ENCODE data around the gene DIP2C. TPM values are rescaled to one million over a fixed set of nuclear protein-coding genes. Genes with fewer than 3 reads are reported as not detected.
"Not testable (repeated sequence)": the region's sequence is repeated elsewhere in the genome, so short reads cannot be mapped to it uniquely, and the experiment has no call there.

DIP2C gene
- total and polyA plus RNA-seq, 2 donors from 2014 or later: 6.2 to 22.6 TPM

GRCh38 chr10:660413-660969 is 29.0 kb downstream of the DIP2C start:
- Histone ChIP-seq H3K27me3 (ENCODE audit: control insufficient read depth, insufficient read depth, low read length) (no peaks in the 10 kb centered on the region), H3K9ac (ENCODE audit: low read length in 3 of 3) (no peak overlapping the region), H3K4me1 (ENCODE audit: control insufficient read depth in 2 of 3, insufficient read depth in 2 of 3, low read depth in 1 of 3, low read length in 3 of 3) (peaks cover 0 to 37% (median 29%) of the 10 kb centered on the region in 3 donors), H3K4me3 (ENCODE audit: low read length in 3 of 3) (no peak overlapping the region), H3K36me3 (ENCODE audit: control insufficient read depth in 2 of 3, insufficient read depth in 3 of 3, low read length in 3 of 3) (no peaks in the 10 kb centered on the region), H3K9me3 (ENCODE audit: control insufficient read depth in 2 of 3, insufficient read depth in 1 of 3, low read length in 3 of 3) (no peaks in the 10 kb centered on the region), H3K27ac (ENCODE audit: low read depth in 2 of 2, low read length in 2 of 2) (peak overlapping the region; percentile 14 to 44)
- peak in 2 of 5 donors; percentile 9 to 14 for DNase-seq
- no peak for FAIRE-seq
- no peak for TF ChIP-seq CTCF (IDR thresholded peaks at IDR 0.05; ENCODE audit: borderline replicate concordance, extremely low read depth, insufficient read depth)
- intact Hi-C loops (cut with DNase I): no loop called here

DNA sequence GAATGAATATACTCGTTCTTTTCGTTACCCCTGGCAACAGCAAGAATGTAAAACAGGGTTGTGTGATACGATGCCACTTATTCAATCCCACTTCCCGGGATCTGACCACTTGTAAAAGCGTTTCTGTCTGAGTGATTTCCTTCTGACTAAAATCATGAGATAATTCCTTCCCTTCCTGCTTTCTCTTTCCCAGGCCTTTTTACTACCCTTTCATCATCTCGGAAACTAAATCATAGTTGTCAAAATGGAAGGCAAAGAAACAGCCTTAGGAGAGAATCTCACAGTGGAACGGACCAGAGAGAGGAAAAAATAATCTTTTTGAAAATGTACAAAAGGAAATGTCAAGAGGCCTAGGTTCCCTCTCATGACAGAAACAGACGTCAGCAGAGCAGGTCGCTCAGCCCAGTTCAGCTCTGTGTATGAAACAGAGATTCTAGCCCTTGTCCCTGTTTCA is 29.8 kb downstream of the DIP2C start:
- peak overlapping the region in 1 of 3 donors; percentile 57 for H3K9ac ChIP-seq (ENCODE audit: low read length in 3 of 3)
- H3K27ac ChIP-seq (ENCODE audit: low read depth in 2 of 2, low read length in 2 of 2): peak overlapping the region; percentile 5 to 44
- H3K4me3 ChIP-seq (ENCODE audit: low read length in 3 of 3): no peak overlapping the region
- FAIRE-seq (no peak), DNase-seq (peak in 1 of 5 donors; percentile 13)
- no peaks in the 10 kb centered on the region for H3K36me3 ChIP-seq (ENCODE audit: control insufficient read depth in 2 of 3, insufficient read depth in 3 of 3, low read length in 3 of 3)
- intact Hi-C loops (cut with DNase I): no loop called here
- H3K4me1 ChIP-seq (ENCODE audit: control insufficient read depth in 2 of 3, insufficient read depth in 2 of 3, low read depth in 1 of 3, low read length in 3 of 3): peaks cover 0 to 37% (median 29%) of the 10 kb centered on the region in 3 donors
- no peaks in the 10 kb centered on the region for H3K27me3 ChIP-seq (ENCODE audit: control insufficient read depth, insufficient read depth, low read length)
- no peaks in the 10 kb centered on the region for H3K9me3 ChIP-seq (ENCODE audit: control insufficient read depth in 2 of 3, insufficient read depth in 1 of 3, low read length in 3 of 3)
- no peak for TF ChIP-seq CTCF (IDR thresholded peaks at IDR 0.05; ENCODE audit: borderline replicate concordance, extremely low read depth, insufficient read depth)

- H3K4me3 ChIP-seq (ENCODE audit: low read length in 3 of 3); FAIRE-seq; H3K36me3 ChIP-seq (ENCODE audit: control insufficient read depth in 2 of 3, insufficient read depth in 3 of 3, low read length in 3 of 3); H3K27ac ChIP-seq (ENCODE audit: low read depth in 2 of 2, low read length in 2 of 2); H3K9ac ChIP-seq (ENCODE audit: low read length in 3 of 3); H3K27me3 ChIP-seq (ENCODE audit: control insufficient read depth, insufficient read depth, low read length); H3K9me3 ChIP-seq (ENCODE audit: control insufficient read depth in 2 of 3, insufficient read depth in 1 of 3, low read length in 3 of 3); intact Hi-C loops (cut with DNase I): not testable (repeated sequence)
- H3K4me1 ChIP-seq (ENCODE audit: control insufficient read depth in 2 of 3, insufficient read depth in 2 of 3, low read depth in 1 of 3, low read length in 3 of 3): peaks cover 0 to 32% (median 28%) of the 10 kb centered on the region in 3 donors
- DNase-seq: peak in 1 of 5 donors; percentile 26
Measured at GRCh38 chr10:657816-658350, 31.6 kb downstream of the DIP2C start.

DNA sequence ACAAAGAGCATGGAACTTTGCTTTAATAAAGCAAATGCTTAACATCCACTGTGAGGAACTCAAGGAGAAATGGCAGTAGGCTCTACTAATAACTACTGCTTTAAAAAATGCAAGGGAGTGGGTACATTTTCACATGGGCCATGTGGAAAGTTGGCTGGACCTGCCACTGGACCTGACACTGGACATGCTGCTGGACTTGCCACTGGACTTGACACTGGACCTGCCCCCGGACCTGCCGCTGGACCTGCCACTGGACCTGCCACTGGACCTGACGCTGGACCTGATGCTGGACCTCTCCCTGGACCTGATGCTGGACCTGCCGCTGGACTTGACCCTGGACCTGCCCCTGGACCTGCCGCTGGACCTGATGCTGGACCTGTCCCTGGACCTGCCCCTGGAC is 32.6 kb downstream of the DIP2C start:
- no peak for TF ChIP-seq CTCF (IDR thresholded peaks at IDR 0.05; ENCODE audit: borderline replicate concordance, extremely low read depth, insufficient read depth)
- intact Hi-C loops (cut with DNase I): no loop called here
- no peak for FAIRE-seq

More for the DNA sequence above, 32.6 kb downstream of the DIP2C start:
- Histone ChIP-seq H3K36me3 (ENCODE audit: control insufficient read depth in 2 of 3, insufficient read depth in 3 of 3, low read length in 3 of 3) (no peaks in the 10 kb centered on the region), H3K4me1 (ENCODE audit: control insufficient read depth in 2 of 3, insufficient read depth in 2 of 3, low read depth in 1 of 3, low read length in 3 of 3) (peaks cover 0 to 33% (median 27%) of the 10 kb centered on the region in 3 donors), H3K4me3 (ENCODE audit: low read length in 3 of 3) (no peak overlapping the region), H3K9ac (ENCODE audit: low read length in 3 of 3) (no peak overlapping the region), H3K9me3 (ENCODE audit: control insufficient read depth in 2 of 3, insufficient read depth in 1 of 3, low read length in 3 of 3) (no peaks in the 10 kb centered on the region), H3K27me3 (ENCODE audit: control insufficient read depth, insufficient read depth, low read length) (no peaks in the 10 kb centered on the region), H3K27ac (ENCODE audit: low read depth in 2 of 2, low read length in 2 of 2) (no peak overlapping the region)
- DNase-seq: peak in 1 of 5 donors; percentile 15

Data from kidney (tissue), 14 donors.